Right lobe of liver (tissue), 6 donors: ENCODE data around the gene MPLKIP. TPM values are rescaled to one million over a fixed set of nuclear protein-coding genes. Genes with fewer than 3 reads are reported as not detected.
A peak's percentile ranks its signal among the peaks of the same experiment; 100 is the strongest.

Source experiments
- ATAC-seq, 4 donors: fragments of 200-7000 bp; cut with Tn5 transposase; one replicate each; pipeline ENCODE4 v1.9.1; 2020; ENCODE audit warnings: mild to moderate bottlenecking in 4 of 4, moderate library complexity in 4 of 4
- DNase-seq, 3 donors: peaks; one replicate each; pipeline ENCODE4 v3.0.0-alpha.2; 2020
- H3K27ac ChIP-seq, 3 donors: fragments of 200-600 bp; one replicate each; pipeline ENCODE4 v1.8.0; 2022
- H3K27me3 ChIP-seq, 2 donors: fragments of 200-600 bp; one replicate each; pipeline ENCODE4 v1.8.0; 2022
- H3K36me3 ChIP-seq, 4 donors: fragments of 200-600 bp; sonication (generic) in 1 of 4; one replicate each; pipeline versions ENCODE4 v1.5.1 to v1.8.0; 2017 to 2022; ENCODE audit warnings: control low read depth in 1 of 4
- H3K4me1 ChIP-seq, 4 donors: fragments of 200-600 bp; sonication (generic) in 1 of 4; one replicate each; pipeline versions ENCODE4 v1.5.1 to v1.8.0; 2017 to 2022; ENCODE audit warnings: control low read depth in 1 of 4
- H3K4me3 ChIP-seq, 3 donors: fragments of 200-600 bp; one replicate each; pipeline ENCODE4 v1.8.0; 2022
- H3K9me3 ChIP-seq, 4 donors: fragments of 200-600 bp; sonication (generic) in 1 of 4; one replicate each; pipeline versions ENCODE4 v1.5.1 to v1.8.0; 2017 to 2022; ENCODE audit warnings: control low read depth in 1 of 4
- POLR2A ChIP-seq: fragments of 450-650 bp; IDR thresholded peaks from one replicate; pipeline ENCODE4 v1.6.1; 2017; ENCODE audit warnings: antibody characterized with exemption, mild to moderate bottlenecking
- WGBS: methylation state at CpG from one replicate; pipeline ENCODE4 v1.1.6; 2018; ENCODE audit warnings: low coverage, low lambda C conversion rate; ENCODE audit not compliant: insufficient coverage; ENCODE audit errors: missing lambda C conversion rate; 5-methylcytosine and 5-hydroxymethylcytosine counted together
- intact Hi-C, 2 donors: fragments of 100-400 bp; cut with DNase I; formaldehyde crosslinking; loops; one replicate each; pipeline versions ENCODE4 v1.11.2 to v1.14.1; 2022
- small RNA-seq, 2 experiments: library from RNA; depleted of rRNA; stranded (forward); fragments of <200 nt; gene quantifications; one replicate each; pipeline ENCODE3, GENCODE V24; 2016
- total RNA-seq, 6 experiments: library from RNA; depleted of rRNA in 2 of 6; stranded (reverse); fragments of >200 nt in 2 of 6; fragmentation: NEBNext Ultra II Directional in 3 of 6; extraction: Animal tissue kit (Norgen Biotek cat#: 25700) in 3 of 6; gene quantifications; one replicate each; pipeline versions ENCODE4 v1.1.0 to v1.2.4, GENCODE V29; 2016 to 2023
- TF ChIP-seq, protein P1 (sequence below), 4 donors: fragments of 200-600 bp in 3 of 4; fragments of 450-650 bp in 1 of 4; IDR thresholded peaks; one replicate each; pipeline versions ENCODE4 v1.5.1 to v1.8.0; 2016 to 2022; ENCODE audit warnings: antibody characterized with exemption in 4 of 4, mild to moderate bottlenecking in 2 of 4
- donor health status: DM: no; HTN: yes; CAD: no.
- donor health status: DM: no; HTN: no; CAD: no.
- donor health status: DM: no; HTN: no; CAD: no.
- donor health status: DM: no; HTN: yes; CAD: no.
- donor health status: DM: no; HTN: yes; CAD: no.

MPLKIP gene
- total RNA-seq, 6 experiments from 2014 or later = 18.4 to 59.9 (median 38.9) TPM

- intact Hi-C loops = no loop called here
- Histone ChIP-seq H3K9me3 (no peaks in the 10 kb centered on the region), H3K36me3 (peaks cover 3 to 22% (median 4%) of the 10 kb centered on the region in 4 donors), H3K27me3 (no peaks in the 10 kb centered on the region), H3K4me3 (no peak overlapping the region), H3K27ac (peak overlapping the region; percentile 40 to 90 (median 82)), H3K4me1 (peaks cover 0 to 59% (median 23%) of the 10 kb centered on the region in 4 donors)
- no peak for TF ChIP-seq POLR2A
- TF ChIP-seq, protein P1, sequence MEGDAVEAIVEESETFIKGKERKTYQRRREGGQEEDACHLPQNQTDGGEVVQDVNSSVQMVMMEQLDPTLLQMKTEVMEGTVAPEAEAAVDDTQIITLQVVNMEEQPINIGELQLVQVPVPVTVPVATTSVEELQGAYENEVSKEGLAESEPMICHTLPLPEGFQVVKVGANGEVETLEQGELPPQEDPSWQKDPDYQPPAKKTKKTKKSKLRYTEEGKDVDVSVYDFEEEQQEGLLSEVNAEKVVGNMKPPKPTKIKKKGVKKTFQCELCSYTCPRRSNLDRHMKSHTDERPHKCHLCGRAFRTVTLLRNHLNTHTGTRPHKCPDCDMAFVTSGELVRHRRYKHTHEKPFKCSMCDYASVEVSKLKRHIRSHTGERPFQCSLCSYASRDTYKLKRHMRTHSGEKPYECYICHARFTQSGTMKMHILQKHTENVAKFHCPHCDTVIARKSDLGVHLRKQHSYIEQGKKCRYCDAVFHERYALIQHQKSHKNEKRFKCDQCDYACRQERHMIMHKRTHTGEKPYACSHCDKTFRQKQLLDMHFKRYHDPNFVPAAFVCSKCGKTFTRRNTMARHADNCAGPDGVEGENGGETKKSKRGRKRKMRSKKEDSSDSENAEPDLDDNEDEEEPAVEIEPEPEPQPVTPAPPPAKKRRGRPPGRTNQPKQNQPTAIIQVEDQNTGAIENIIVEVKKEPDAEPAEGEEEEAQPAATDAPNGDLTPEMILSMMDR (IDR thresholded peaks at IDR 0.05) = no peak
- ATAC-seq (peak; percentile 7 to 58 (median 43)), DNase-seq (no peak)
- 42% methylated on average over 7 of the region's 8 CpGs for WGBS
These were observed 40.6 kb downstream of the MPLKIP start for GRCh38 chr7:40093631-40094350.

DNA sequence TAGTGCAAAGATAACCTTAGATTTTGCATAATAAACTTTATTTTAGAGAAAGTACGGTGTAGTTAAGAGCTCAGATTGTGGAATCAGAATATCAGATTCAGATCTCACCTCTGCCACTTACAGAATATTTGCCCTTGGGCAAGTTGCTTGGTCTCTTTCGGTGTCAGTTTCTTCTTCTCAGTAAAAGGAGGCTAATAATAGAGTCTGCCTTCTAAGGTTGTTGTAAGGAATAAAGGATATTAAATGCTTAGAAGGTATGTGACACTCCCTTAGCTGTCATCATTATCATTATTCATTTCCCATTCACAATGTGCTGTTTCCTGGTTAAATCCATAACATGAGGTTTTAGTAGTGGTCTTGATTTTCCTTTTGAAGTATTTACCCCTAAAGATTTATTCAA lies 42.2 kb downstream of the MPLKIP start:
- Histone ChIP-seq H3K27me3 (no peaks in the 10 kb centered on the region), H3K36me3 (peaks cover 3 to 33% (median 10%) of the 10 kb centered on the region in 4 donors), H3K9me3 (no peaks in the 10 kb centered on the region), H3K27ac (peak overlapping the region in 1 of 3 donors; percentile 16), H3K4me1 (peaks cover 0 to 43% (median 17%) of the 10 kb centered on the region in 4 donors), H3K4me3 (no peak overlapping the region)
- WGBS = 92% methylated on average over 2 of the region's 2 CpGs
- no peak for DNase-seq
- no peak for TF ChIP-seq POLR2A
- TF ChIP-seq, protein P1 (IDR thresholded peaks at IDR 0.05) = no peak
- intact Hi-C loops = no loop called here
- no peak for ATAC-seq

- no peak overlapping the region for H3K27ac ChIP-seq
- no peaks in the 10 kb centered on the region for H3K4me1 ChIP-seq
- no peaks in the 10 kb centered on the region for H3K27me3 ChIP-seq
- no peak overlapping the region for H3K4me3 ChIP-seq
- 33% methylated on average over 3 of the region's 3 CpGs for WGBS
- peak in 3 of 4 donors; percentile 53 to 75 (median 57) for ATAC-seq
- TF ChIP-seq POLR2A = no peak
- TF ChIP-seq, protein P1 (IDR thresholded peaks at IDR 0.05) = no peak
- intact Hi-C loops = no loop called here
- H3K36me3 ChIP-seq = no peaks in the 10 kb centered on the region
- DNase-seq = no peak
- H3K9me3 ChIP-seq = no peaks in the 10 kb centered on the region
These were observed 56.6 kb downstream of the MPLKIP start for GRCh38 chr7:40077849-40078248.

Small RNA genes within 50 kb of the gene (small RNA-seq; reads per million reads assigned to genes)
- 0 reads per million in 2 experiments for gene AC006023.1
- gene AC006023.2 = 0 reads per million in 2 experiments

Other genes with a start within 250 kb of the MPLKIP start
- gene CDK13, start 184.4 kb downstream of the MPLKIP start, total RNA-seq = 10 to 100 TPM; 21.2 to 35.2 (median 27.1) TPM
- gene SUGCT, start 383 bp upstream of the MPLKIP start, total RNA-seq = 10 to 100 TPM; 10.1 to 21.0 (median 14.2) TPM